GM12892 (cell line): ENCODE measurements around the gene TCFL5.
A peak's percentile ranks its signal among the peaks of the same experiment; 100 is the strongest.

ENCODE experiments used
- DNase-seq: peaks from one replicate; pipeline ENCODE4 v3.0.0; 2011; ENCODE audit not compliant: insufficient read length
- FAIRE-seq: peaks from 2 replicates; lab custom pipeline; 2011; peaks lifted over from hg19 to GRCh38; lab: Jason Lieb, UNC
- POLR2A ChIP-seq: IDR thresholded peaks from 2 replicates; pipeline ENCODE4 v1.6.1; 2011; ENCODE audit warnings: low read depth, low read length, control low read depth
- POLR2AphosphoS5 ChIP-seq: IDR thresholded peaks from 2 replicates; pipeline ENCODE4 v1.6.1; 2011; ENCODE audit warnings: low read depth, low read length, control low read depth
- TAF1 ChIP-seq: IDR thresholded peaks from 2 replicates; pipeline ENCODE4 v1.6.1; 2011; ENCODE audit warnings: low read depth, mild to moderate bottlenecking, control low read depth, low read length, borderline replicate concordance

The TCFL5 gene

GRCh38 chr20:62820208-62820961 is 41.2 kb downstream of the TCFL5 start:
- no peak for FAIRE-seq
- DNase-seq, result no peak
- TF ChIP-seq POLR2A, result no peak
- no peak for TF ChIP-seq TAF1
- no peak for TF ChIP-seq POLR2AphosphoS5

- TF ChIP-seq POLR2AphosphoS5 (no peak), TAF1 (no peak), POLR2A (no peak)
- no peak for FAIRE-seq
- no peak for DNase-seq
Observed at GRCh38 chr20:62819494-62820174, 42.0 kb downstream of the TCFL5 start.

- DNase-seq (no peak), FAIRE-seq (no peak)
- no peak for TF ChIP-seq POLR2AphosphoS5
- no peak for TF ChIP-seq POLR2A
Observed at GRCh38 chr20:62818592-62819493, 42.8 kb downstream of the TCFL5 start.

GRCh38 chr20:62817975-62818591 is 43.5 kb downstream of the TCFL5 start:
- FAIRE-seq, result no peak
- TF ChIP-seq POLR2AphosphoS5, result no peak
- no peak for TF ChIP-seq TAF1
- TF ChIP-seq POLR2A, result no peak
- DNase-seq, result no peak

- TF ChIP-seq POLR2AphosphoS5 (no peak), POLR2A (no peak), TAF1 (no peak)
Observed at GRCh38 chr20:62816884-62817873, 44.4 kb downstream of the TCFL5 start, which contains the start of gene COL9A3. Gene COL9A3 (plus strand): TSS chr20:62817050. CDS start chr20:62817065, 15 bp downstream.

GRCh38 chr20:62816031-62816883 is 45.4 kb downstream of the TCFL5 start:
- FAIRE-seq (no peak), DNase-seq (no peak)
- TF ChIP-seq POLR2A, result no peak
- no peak for TF ChIP-seq TAF1
- no peak for TF ChIP-seq POLR2AphosphoS5

More at GRCh38 chr20:62816884-62817873, 44.4 kb downstream of the TCFL5 start, which contains the start of gene COL9A3:
- DNase-seq, result no peak
- no peak for FAIRE-seq

- peak; percentile 19; the same call in 1 of the 2 replicates for TF ChIP-seq POLR2A
- TF ChIP-seq TAF1, result no peak
- FAIRE-seq, result no peak
- no peak for DNase-seq
Observed at GRCh38 chr20:62815066-62815991, 46.3 kb downstream of the TCFL5 start.

GRCh38 chr20:62814709-62815065 is 46.9 kb downstream of the TCFL5 start:
- no peak for FAIRE-seq
- no peak for DNase-seq
- TF ChIP-seq POLR2A, result 0 out of 2 replicates have a peak, but pooled peaks have one; percentile 2
- no peak for TF ChIP-seq TAF1

- no peak for FAIRE-seq
- peak; percentile 17 for TF ChIP-seq POLR2AphosphoS5
- no peak; the same call in none of the 2 replicates for TF ChIP-seq POLR2A
- no peak for DNase-seq
Observed at GRCh38 chr20:62814060-62814708, 47.4 kb downstream of the TCFL5 start.
